GM12878 (cell line): ENCODE measurements around the gene MFNG. TPM values are rescaled to one million over a fixed set of nuclear protein-coding genes. Genes with fewer than 3 reads are reported as not detected.

ENCODE experiments used
- ATAC-seq: fragments of 200-7000 bp; cut with Tn5 transposase; 3 replicates; pipeline ENCODE4 v1.9.1; 2020; ENCODE audit warnings: mild to moderate bottlenecking, moderate library complexity
- BruUV-seq: library from RNA; stranded (reverse); fragments of 400-500 nt; replicated peaks from 2 replicates; lab custom pipeline; 2021; lab: Mats Ljungman, UMichigan
- CTCF ChIA-PET: fragments of 300-600 bp; sonication (Branson Sonifier 250); formaldehyde crosslinking; extraction: SDS; loops from one replicate; lab custom pipeline; 2021; ENCODE audit warnings: inconsistent platforms; lab: Yijun Ruan, JAX
- POLR2A ChIA-PET: fragments of 350-600 bp; formaldehyde crosslinking; extraction: SDS; loops from one replicate; lab custom pipeline; 2021; ENCODE audit warnings: inconsistent platforms; lab: Charles Lee
- RAD21 ChIA-PET: fragments of 300-600 bp; sonication (Branson Sonifier 250); formaldehyde crosslinking; loops from one replicate; lab custom pipeline; 2023; ENCODE audit warnings: antibody characterized with exemption; ENCODE audit not compliant: unreplicated experiment; lab: Charles Lee
- SMC1A ChIA-PET: fragments of 300-600 bp; sonication (Branson Sonifier 250); formaldehyde crosslinking; loops from one replicate; lab custom pipeline; 2023; ENCODE audit not compliant: unreplicated experiment, uncharacterized antibody; lab: Charles Lee
- DNase-seq: peaks from one replicate; pipeline ENCODE4 v3.0.0-alpha.2; 2011; ENCODE audit warnings: low read depth, low spot score
- FAIRE-seq: peaks from 3 replicates; lab custom pipeline; 2011; peaks lifted over from hg19 to GRCh38; lab: Jason Lieb, UNC
- H2AFZ ChIP-seq: 2 replicates; pipeline ENCODE4 v1.6.0; 2011; ENCODE audit warnings: low read depth, low read length, control low read depth; ENCODE audit not compliant: control insufficient read depth
- H3K27ac ChIP-seq: 2 replicates; pipeline ENCODE4 v1.5.1; 2011; ENCODE audit warnings: control low read depth; ENCODE audit not compliant: control insufficient read depth, insufficient read depth
- H3K27me3 ChIP-seq, 2 experiments: replicated peaks in 1 of 2; 2 replicates each; pipeline versions ENCODE4 v1.6.0 to v1.6.1; 2011; ENCODE audit warnings: low read length in 1 of 2; ENCODE audit not compliant: control insufficient read depth in 2 of 2, insufficient read depth in 2 of 2
- H3K36me3 ChIP-seq, 2 experiments: 2 replicates each; pipeline ENCODE4 v1.5.1; 2011; ENCODE audit warnings: low read length in 1 of 2; ENCODE audit not compliant: control insufficient read depth in 2 of 2, insufficient read depth in 2 of 2
- H3K4me1 ChIP-seq: 2 replicates; pipeline ENCODE4 v1.6.1; 2011; ENCODE audit warnings: mild to moderate bottlenecking, low read length, moderate library complexity, mixed read lengths; ENCODE audit not compliant: control insufficient read depth, insufficient read depth
- H3K4me2 ChIP-seq: 2 replicates; pipeline ENCODE4 v1.6.0; 2011; ENCODE audit warnings: control low read depth; ENCODE audit not compliant: control insufficient read depth, insufficient read depth
- H3K4me3 ChIP-seq: fragments of 200-600 bp; sonication (generic); 2 replicates; pipeline ENCODE4 v1.5.1; 2016
- H3K79me2 ChIP-seq: 2 replicates; pipeline ENCODE4 v1.6.0; 2011; ENCODE audit warnings: low read length; ENCODE audit not compliant: control insufficient read depth, insufficient read depth
- H3K9ac ChIP-seq: 2 replicates; pipeline ENCODE4 v1.8.0; 2011; ENCODE audit warnings: low read length, control low read depth, mixed read lengths; ENCODE audit not compliant: control insufficient read depth, insufficient read depth
- H3K9me3 ChIP-seq: replicated peaks from 3 replicates; pipeline ENCODE4 v1.5.1; 2011; ENCODE audit warnings: mild to moderate bottlenecking, low read length; ENCODE audit not compliant: control insufficient read depth, insufficient read depth
- H4K20me1 ChIP-seq: 2 replicates; pipeline ENCODE4 v1.6.0; 2011; ENCODE audit not compliant: control insufficient read depth, insufficient read depth
- ATF2 ChIP-seq: IDR thresholded peaks from 2 replicates; pipeline ENCODE4 v1.6.1; 2012; ENCODE audit warnings: low read length, inconsistent platforms
- BRCA1 ChIP-seq: IDR thresholded peaks from 2 replicates; pipeline ENCODE4 v1.6.1; 2011; ENCODE audit warnings: low read depth, low read length, improper control_type of control experiment
- EGR1 ChIP-seq, 2 experiments: IDR thresholded peaks; 1 replicate in 1 of 2; 2 replicates in 1 of 2; pipeline ENCODE4 v1.6.1; 2011 to 2012; ENCODE audit warnings: low read depth in 2 of 2, low read length in 2 of 2, borderline replicate concordance in 1 of 2, mild to moderate bottlenecking in 1 of 2, moderate library complexity in 1 of 2
- FOXM1 ChIP-seq: IDR thresholded peaks from 2 replicates; pipeline ENCODE4 v1.6.1; 2012; ENCODE audit warnings: low read depth, mild to moderate bottlenecking, inconsistent platforms, low read length, moderate library complexity
- JUNB ChIP-seq: IDR thresholded peaks from 2 replicates; pipeline ENCODE4 v1.6.1; 2016; ENCODE audit warnings: antibody characterized with exemption, mild to moderate bottlenecking
- POLR2AphosphoS5 ChIP-seq: IDR thresholded peaks from 2 replicates; pipeline ENCODE4 v1.6.1; 2011; ENCODE audit warnings: mild to moderate bottlenecking, low read length, inconsistent platforms
- RAD51 ChIP-seq: fragments of 450-650 bp; IDR thresholded peaks from 2 replicates; pipeline ENCODE4 v1.6.1; 2016; ENCODE audit warnings: moderate library complexity, mild to moderate bottlenecking, inconsistent platforms
- RUNX3 ChIP-seq: IDR thresholded peaks from 2 replicates; pipeline ENCODE4 v1.6.1; 2012; ENCODE audit warnings: low read length, inconsistent platforms
- SMAD5 ChIP-seq: IDR thresholded peaks from 2 replicates; pipeline ENCODE4 v1.6.1; 2016; ENCODE audit warnings: antibody characterized with exemption, low read depth
- USF2 ChIP-seq: IDR thresholded peaks from 2 replicates; pipeline ENCODE4 v1.6.1; 2011; ENCODE audit warnings: low read depth, low read length, improper control_type of control experiment, borderline replicate concordance
- ZNF217 ChIP-seq: fragments of 450-650 bp; IDR thresholded peaks from 2 replicates; pipeline ENCODE4 v1.6.1; 2017; ENCODE audit warnings: antibody characterized with exemption, mild to moderate bottlenecking
- WGBS: methylation state at CpG from one replicate; pipeline ENCODE4 v1.1.6; 2016; ENCODE audit warnings: low lambda C conversion rate; ENCODE audit not compliant: insufficient replicate concordance, insufficient coverage; ENCODE audit errors: missing lambda C conversion rate; 5-methylcytosine and 5-hydroxymethylcytosine counted together
- in situ Hi-C: fragments of 300-500 bp; cut with MboI; formaldehyde crosslinking; loops from 9 replicates; pipeline ENCODE4 v1.14.3; 2018; ENCODE audit warnings: mixed read lengths
- intact Hi-C: fragments of 100-400 bp; cut with micrococcal nuclease; formaldehyde crosslinking; loops from one replicate; pipeline ENCODE4 v1.14.2; 2022; ENCODE audit not compliant: unreplicated experiment
- polyA plus RNA-seq, 11 experiments: library from polyadenylated mRNA; depleted of rRNA in 4 of 11; unstranded in 6 of 11; stranded (reverse) in 5 of 11; fragments of >200 nt; fragmentation: Nextera tagmentation in 4 of 11; fragmentation: Illumina TruSeq in 1 of 11; extraction: Ambion mirVana in 4 of 11; extraction: Trizol in 1 of 11; gene quantifications; 1 replicate in 1 of 11; 2 replicates in 10 of 11; pipeline versions ENCODE4 v1.2.1 to v1.2.3, GENCODE V29; 2011 to 2016; ENCODE audit warnings: inconsistent platforms in 2 of 11, missing spikeins in 2 of 11, low read depth in 1 of 11
- total RNA-seq, 4 experiments: library from RNA; depleted of rRNA in 3 of 4; stranded (reverse); fragments of >200 nt in 3 of 4; fragmentation: Illumina TruSeq in 1 of 4; extraction: Trizol in 1 of 4; gene quantifications; 2 replicates each; pipeline versions ENCODE4 v1.2.1 to v1.2.3, GENCODE V29; 2013 to 2021

The MFNG gene
- total and polyA plus RNA-seq, 10 of the 15 experiments (the other 5 are each of a cell fraction or from before 2014, with no cell fraction given), result 11.5 to 117 (median 68.5) TPM

GRCh38 chr22:37419969-37420685 is 66.1 kb downstream of the MFNG start:
- no TSS peak for BruUV-seq
- Histone ChIP-seq H2AFZ (no peak overlapping the region; the same call in 1 of the 2 replicates), H3K4me2 (no peak overlapping the region), H3K4me3 (no peak overlapping the region), H3K36me3 (no peaks in the 10 kb centered on the region), H3K9ac (no peak overlapping the region), H3K27me3 (peaks cover 11 to 13% of the 10 kb centered on the region in 2 experiments), H3K79me2 (no peaks in the 10 kb centered on the region), H3K27ac (no peak overlapping the region), H3K4me1 (no peaks in the 10 kb centered on the region), H3K9me3 (no peaks in the 10 kb centered on the region), H4K20me1 (no peaks in the 10 kb centered on the region)
- POLR2A ChIA-PET, result no interaction called here
- RAD21 ChIA-PET, result no interaction called here
- CTCF ChIA-PET, result no interaction called here
- no peak for TF ChIP-seq EGR1 (IDR thresholded peaks at IDR 0.05; ENCODE audit: borderline replicate concordance in 1 of 2, low read depth in 2 of 2, low read length in 2 of 2)
- intact Hi-C loops, result no loop called here
- in situ Hi-C loops, result no loop called here
- DNase-seq, result no peak
- SMC1A ChIA-PET, result no interaction called here
- WGBS, result 2% methylated on average over 32 of the region's 70 CpGs
- no peak for FAIRE-seq
- ATAC-seq, result no peak

- no peak overlapping the region for H3K4me3 ChIP-seq
- no peak for FAIRE-seq
- in situ Hi-C loops (no loop called here), intact Hi-C loops (no loop called here)
- no peaks in the 10 kb centered on the region for H3K4me1 ChIP-seq
- ATAC-seq, result no peak
- no peak overlapping the region for H3K9ac ChIP-seq
- H3K27me3 ChIP-seq, result peaks cover 10% of the 10 kb centered on the region in 2 experiments
- no TSS peak for BruUV-seq
- no peaks in the 10 kb centered on the region for H4K20me1 ChIP-seq
- ChIA-PET CTCF (no interaction called here), SMC1A (no interaction called here), POLR2A (no interaction called here), RAD21 (no interaction called here)
- H3K79me2 ChIP-seq, result no peaks in the 10 kb centered on the region
- no peak overlapping the region for H2AFZ ChIP-seq
- no peak overlapping the region for H3K27ac ChIP-seq
- H3K4me2 ChIP-seq, result no peak overlapping the region
- no peaks in the 10 kb centered on the region for H3K36me3 ChIP-seq
- 32% methylated on average over 28 of the region's 43 CpGs for WGBS
- no peak for DNase-seq
- H3K9me3 ChIP-seq, result no peaks in the 10 kb centered on the region
- TF ChIP-seq ZNF217 (no peak), FOXM1 (no peak), SMAD5 (no peak), USF2 (no peak), JUNB (no peak), POLR2AphosphoS5 (no peak), RUNX3 (no peak), RAD51 (no peak), BRCA1 (no peak), ATF2 (no peak)
Observed at GRCh38 chr22:37419370-37419968, 66.7 kb downstream of the MFNG start.
